ENCODE results near the gene MRTFA.
A peak's percentile ranks its signal among the peaks of the same experiment; 100 is the strongest.

Gene MRTFA

DNA sequence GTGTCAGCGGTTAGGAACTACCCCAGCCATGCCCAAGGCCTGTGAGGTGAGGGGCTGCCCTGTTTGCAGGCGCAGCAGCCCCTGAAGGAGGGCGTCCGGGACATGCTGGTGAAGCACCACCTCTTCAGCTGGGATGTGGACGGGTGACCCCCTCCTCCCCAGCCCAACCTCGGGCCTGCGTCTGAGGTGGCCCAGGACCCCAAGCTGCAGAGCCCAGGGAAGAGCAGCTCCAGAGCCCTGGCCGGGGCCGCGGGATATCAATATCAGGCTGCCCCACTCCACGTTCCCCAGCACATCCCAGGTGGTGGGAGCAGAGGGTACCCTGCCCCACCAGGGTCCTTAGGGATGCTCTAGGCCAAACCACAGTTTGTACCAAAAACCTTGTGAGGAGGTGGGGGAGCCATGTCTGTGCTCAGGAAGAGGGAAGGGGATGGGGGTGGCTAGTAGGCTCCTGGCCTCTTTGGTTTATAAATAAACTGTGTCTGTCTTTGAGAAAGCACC, 226.9 kb downstream of the MRTFA start:
- FAIRE-seq, result no peak
- DNase-seq (ENCODE audit: insufficient read length, low spot score), result no peak

DNA sequence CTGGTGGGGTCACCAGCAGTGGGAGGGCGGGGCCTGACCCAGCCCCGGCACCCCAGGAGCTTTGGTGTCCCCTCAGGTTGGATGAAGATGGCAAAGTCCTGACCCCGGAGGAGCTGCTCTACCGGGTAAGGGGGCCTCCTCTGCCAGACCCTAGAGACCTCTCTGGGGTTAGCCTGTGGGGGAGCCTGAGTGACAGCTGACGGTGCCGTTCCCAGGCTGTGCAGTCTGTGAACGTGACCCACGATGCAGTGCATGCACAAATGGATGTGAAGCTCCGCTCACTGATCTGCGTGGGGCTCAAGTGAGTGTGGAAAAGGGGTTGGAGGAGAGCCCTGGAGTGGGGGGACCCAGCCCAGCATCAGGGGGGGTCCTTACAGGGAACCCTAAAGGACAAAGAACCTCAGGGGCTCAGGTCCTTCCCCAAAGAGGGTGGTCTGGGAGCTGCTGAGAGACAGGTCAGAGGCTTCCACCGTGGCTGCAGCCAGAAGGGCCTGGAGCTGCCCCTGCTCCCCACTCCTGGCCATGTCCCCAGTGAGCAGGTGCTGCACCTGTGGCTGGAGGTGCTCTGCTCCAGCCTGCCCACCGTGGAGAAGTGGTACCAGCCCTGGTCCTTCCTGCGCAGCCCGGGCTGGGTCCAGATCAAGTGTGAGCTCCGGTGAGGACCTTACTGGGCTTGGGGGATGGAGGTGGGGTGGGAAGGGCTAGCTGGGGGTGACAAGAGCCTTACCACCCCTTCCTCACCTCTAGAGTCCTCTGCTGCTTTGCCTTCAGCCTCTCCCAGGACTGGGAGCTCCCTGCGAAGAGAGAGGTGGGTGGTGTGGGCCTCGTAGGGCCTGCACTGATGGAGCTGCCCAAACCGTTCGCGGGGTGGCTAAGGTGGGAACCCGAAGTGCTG, 227.6 kb downstream of the MRTFA start:
- no peak for DNase-seq (ENCODE audit: insufficient read length, low spot score)
- TF ChIP-seq PAX5 (IDR thresholded peaks at IDR 0.05; ENCODE audit: insufficient read depth, low read length, severe bottlenecking), result no peak
- TF ChIP-seq POLR2A (IDR thresholded peaks at IDR 0.05; ENCODE audit: low read depth, low read length), result peak; percentile 2; the same call in 1 of the 2 replicates
- TF ChIP-seq POLR2AphosphoS5 (IDR thresholded peaks at IDR 0.05; ENCODE audit: low read depth, low read length), result no peak
- TF ChIP-seq POU2F2 (IDR thresholded peaks at IDR 0.05; ENCODE audit: low read depth, low read length), result no peak
- no peak for TF ChIP-seq SPI1 (IDR thresholded peaks at IDR 0.05; ENCODE audit: low read depth, low read length)
- no peak for FAIRE-seq

More for the DNA sequence above, 226.9 kb downstream of the MRTFA start:
- TF ChIP-seq SPI1 (IDR thresholded peaks at IDR 0.05; ENCODE audit: low read depth, low read length) (no peak), POLR2A (IDR thresholded peaks at IDR 0.05; ENCODE audit: low read depth, low read length) (no peak), POLR2AphosphoS5 (IDR thresholded peaks at IDR 0.05; ENCODE audit: low read depth, low read length) (no peak; the same call in 1 of the 2 replicates), PAX5 (IDR thresholded peaks at IDR 0.05; ENCODE audit: insufficient read depth, low read length, severe bottlenecking) (no peak), TAF1 (IDR thresholded peaks at IDR 0.05; ENCODE audit: low read depth, low read length) (no peak)

DNA sequence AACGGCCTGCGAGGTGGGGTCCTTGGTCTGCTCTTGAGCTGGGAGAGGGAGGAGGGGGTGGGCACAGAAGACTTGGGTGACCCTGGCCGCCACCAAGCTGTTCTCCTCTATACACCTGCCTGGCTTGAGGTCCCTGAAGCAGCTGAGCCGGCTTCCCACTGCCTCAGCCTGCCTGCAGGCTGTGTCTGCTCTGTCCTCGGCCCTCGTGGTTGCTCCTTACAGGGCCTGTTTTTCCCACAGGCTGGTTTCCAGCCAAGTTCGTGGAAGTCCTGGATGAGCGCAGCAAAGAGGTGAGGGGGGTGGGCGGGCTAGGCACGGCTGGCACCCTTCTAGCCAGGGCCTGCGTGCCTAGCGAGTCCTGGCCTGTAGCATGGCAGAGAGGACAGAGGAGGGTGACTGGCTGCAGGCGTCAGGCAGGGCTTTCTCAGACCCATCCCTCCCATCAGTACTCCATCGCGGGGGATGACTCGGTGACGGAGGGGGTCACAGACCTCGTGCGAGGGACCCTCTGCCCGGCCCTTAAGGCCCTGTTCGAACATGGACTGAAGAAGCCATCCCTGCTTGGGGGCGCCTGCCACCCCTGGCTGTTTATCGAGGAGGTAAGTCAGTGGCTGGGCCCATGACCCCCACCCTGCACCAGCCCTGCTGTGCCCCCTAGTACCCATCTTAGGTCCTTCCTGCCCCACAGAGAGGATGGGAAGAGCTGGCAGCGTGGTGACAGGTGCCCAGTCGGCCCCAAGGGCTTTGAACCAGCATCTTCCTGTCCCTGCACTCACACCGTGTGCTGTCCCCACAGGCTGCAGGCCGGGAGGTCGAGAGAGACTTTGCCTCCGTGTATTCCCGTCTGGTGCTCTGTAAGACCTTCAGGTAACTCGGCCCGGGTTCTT, 228.4 kb downstream of the MRTFA start:
- DNase-seq (ENCODE audit: insufficient read length, low spot score) (no peak), FAIRE-seq (no peak)
- TF ChIP-seq POLR2A (IDR thresholded peaks at IDR 0.05; ENCODE audit: low read depth, low read length) (peak; percentile 5; the same call in 1 of the 2 replicates), POU2F2 (IDR thresholded peaks at IDR 0.05; ENCODE audit: low read depth, low read length) (no peak), POLR2AphosphoS5 (IDR thresholded peaks at IDR 0.05; ENCODE audit: low read depth, low read length) (no peak), TAF1 (IDR thresholded peaks at IDR 0.05; ENCODE audit: low read depth, low read length) (no peak)

DNA sequence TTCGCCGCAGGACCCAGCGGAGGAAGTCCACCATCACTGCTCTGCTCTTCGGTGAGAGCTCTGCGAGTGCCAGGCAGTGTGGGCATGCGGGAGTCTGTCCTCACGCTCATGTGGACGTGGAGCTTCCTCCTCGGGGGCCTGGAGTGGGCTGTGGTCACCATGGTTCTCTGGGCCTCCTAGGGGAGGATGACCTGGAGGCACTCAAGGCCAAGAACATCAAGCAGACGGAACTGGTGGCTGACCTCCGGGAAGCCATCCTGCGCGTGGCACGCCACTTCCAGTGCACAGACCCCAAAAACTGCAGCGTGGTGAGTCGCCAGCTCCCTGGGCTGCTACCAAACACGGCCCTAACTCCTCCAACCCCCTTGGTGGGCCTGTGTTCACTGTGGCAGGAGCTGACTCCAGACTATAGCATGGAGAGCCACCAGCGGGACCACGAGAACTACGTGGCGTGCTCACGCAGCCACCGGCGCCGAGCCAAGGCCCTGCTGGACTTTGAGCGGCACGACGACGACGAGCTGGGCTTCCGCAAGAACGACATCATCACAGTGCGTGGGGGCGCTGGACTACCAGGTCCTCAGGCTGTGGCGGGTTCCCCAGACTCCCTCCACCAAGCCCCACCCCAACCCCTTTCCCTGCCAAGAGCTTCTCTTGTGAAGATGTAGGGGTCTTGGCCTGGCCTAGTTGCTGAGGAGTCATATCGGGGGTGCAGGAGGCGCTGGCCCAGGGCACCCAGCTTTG, 229.3 kb downstream of the MRTFA start:
- FAIRE-seq, result no peak
- TF ChIP-seq TAF1 (IDR thresholded peaks at IDR 0.05; ENCODE audit: low read depth, low read length) (no peak), POLR2A (IDR thresholded peaks at IDR 0.05; ENCODE audit: low read depth, low read length) (0 out of 2 replicates have a peak, but pooled peaks have one; percentile 21), POU2F2 (IDR thresholded peaks at IDR 0.05; ENCODE audit: low read depth, low read length) (0 out of 2 replicates have a peak, but pooled peaks have one; percentile 6), SPI1 (IDR thresholded peaks at IDR 0.05; ENCODE audit: low read depth, low read length) (no peak)
- no peak for DNase-seq (ENCODE audit: insufficient read length, low spot score)

GRCh38 chr22:40406063-40406890, 230.2 kb downstream of the MRTFA start:
- FAIRE-seq, result no peak
- no peak for DNase-seq (ENCODE audit: insufficient read length, low spot score)
- no peak; the same call in 1 of the 2 replicates for TF ChIP-seq POLR2AphosphoS5 (IDR thresholded peaks at IDR 0.05; ENCODE audit: low read depth, low read length)
- no peak for TF ChIP-seq POLR2A (IDR thresholded peaks at IDR 0.05; ENCODE audit: low read depth, low read length)
- no peak for TF ChIP-seq POU2F2 (IDR thresholded peaks at IDR 0.05; ENCODE audit: low read depth, low read length)
- TF ChIP-seq TAF1 (IDR thresholded peaks at IDR 0.05; ENCODE audit: low read depth, low read length), result no peak
- TF ChIP-seq SPI1 (IDR thresholded peaks at IDR 0.05; ENCODE audit: low read depth, low read length), result no peak
- TF ChIP-seq PAX5 (IDR thresholded peaks at IDR 0.05; ENCODE audit: insufficient read depth, low read length, severe bottlenecking), result no peak

GRCh38 chr22:40405178-40406062, 231.1 kb downstream of the MRTFA start:
- no peak for FAIRE-seq
- no peak for DNase-seq (ENCODE audit: insufficient read length, low spot score)
- TF ChIP-seq SPI1 (IDR thresholded peaks at IDR 0.05; ENCODE audit: low read depth, low read length) (no peak), PAX5 (IDR thresholded peaks at IDR 0.05; ENCODE audit: insufficient read depth, low read length, severe bottlenecking) (no peak), POLR2AphosphoS5 (IDR thresholded peaks at IDR 0.05; ENCODE audit: low read depth, low read length) (no peak), TAF1 (IDR thresholded peaks at IDR 0.05; ENCODE audit: low read depth, low read length) (no peak), POLR2A (IDR thresholded peaks at IDR 0.05; ENCODE audit: low read depth, low read length) (no peak), POU2F2 (IDR thresholded peaks at IDR 0.05; ENCODE audit: low read depth, low read length) (no peak)

GRCh38 chr22:40404251-40405177, 232.0 kb downstream of the MRTFA start:
- TF ChIP-seq POLR2A (IDR thresholded peaks at IDR 0.05; ENCODE audit: low read depth, low read length) (no peak), SPI1 (IDR thresholded peaks at IDR 0.05; ENCODE audit: low read depth, low read length) (no peak), TAF1 (IDR thresholded peaks at IDR 0.05; ENCODE audit: low read depth, low read length) (no peak), POLR2AphosphoS5 (IDR thresholded peaks at IDR 0.05; ENCODE audit: low read depth, low read length) (no peak), PAX5 (IDR thresholded peaks at IDR 0.05; ENCODE audit: insufficient read depth, low read length, severe bottlenecking) (no peak), POU2F2 (IDR thresholded peaks at IDR 0.05; ENCODE audit: low read depth, low read length) (no peak)
- FAIRE-seq (no peak), DNase-seq (ENCODE audit: insufficient read length, low spot score) (no peak)
